HG02938 (cell line): Measurements from ENCODE around the gene PI4KA.
"Not testable (repeated sequence)": the region's sequence is repeated elsewhere in the genome, so short reads cannot be mapped to it uniquely, and the experiment has no call there.

Experiments used
- ATAC-seq: cut with Tn5 transposase; IDR thresholded peaks from one replicate; pipeline ENCODE4 v1.9.1; 2021; ENCODE audit warnings: mild to moderate bottlenecking, moderate library complexity; ENCODE audit not compliant: unreplicated experiment

PI4KA gene

GRCh38 chr22:20702175-20702545 lies 156.5 kb downstream of the PI4KA start:
- peak; percentile 11 for ATAC-seq

GRCh38 chr22:20701680-20702136 lies 156.9 kb downstream of the PI4KA start:
- ATAC-seq, result peak; percentile 19

- not testable (repeated sequence) for ATAC-seq
Observed at GRCh38 chr22:20700347-20700746, 158.3 kb downstream of the PI4KA start.

GRCh38 chr22:20699856-20700255 lies 158.8 kb downstream of the PI4KA start:
- not testable (repeated sequence) for ATAC-seq

- ATAC-seq, result not testable (repeated sequence)
Observed at GRCh38 chr22:20697481-20698113, 161.0 kb downstream of the PI4KA start.

- ATAC-seq, result not testable (repeated sequence)
Observed at GRCh38 chr22:20696056-20696455, 162.6 kb downstream of the PI4KA start.

- ATAC-seq, result not testable (repeated sequence)
Observed at GRCh38 chr22:20695205-20695604, 163.4 kb downstream of the PI4KA start.

- not testable (repeated sequence) for ATAC-seq
Observed at GRCh38 chr22:20694256-20694655, 164.4 kb downstream of the PI4KA start.

GRCh38 chr22:20692926-20693325 lies 165.7 kb downstream of the PI4KA start:
- not testable (repeated sequence) for ATAC-seq

- ATAC-seq, result not testable (repeated sequence)
Observed at GRCh38 chr22:20690586-20691317, 167.9 kb downstream of the PI4KA start.

GRCh38 chr22:20687356-20688172 lies 171.0 kb downstream of the PI4KA start:
- not testable (repeated sequence) for ATAC-seq

GRCh38 chr22:20685764-20686163 lies 172.8 kb downstream of the PI4KA start:
- not testable (repeated sequence) for ATAC-seq

- ATAC-seq, result not testable (repeated sequence)
Observed at GRCh38 chr22:20678792-20679435, 179.7 kb downstream of the PI4KA start.

GRCh38 chr22:20677684-20678242 lies 180.8 kb downstream of the PI4KA start:
- no peak for ATAC-seq

GRCh38 chr22:20675613-20676012 lies 183.0 kb downstream of the PI4KA start:
- ATAC-seq, result not testable (repeated sequence)

- ATAC-seq, result no peak
Observed at GRCh38 chr22:20674998-20675397, 183.6 kb downstream of the PI4KA start.

- ATAC-seq, result no peak
Observed at GRCh38 chr22:20673295-20674195, 185.1 kb downstream of the PI4KA start.

GRCh38 chr22:20672732-20673131 lies 185.9 kb downstream of the PI4KA start:
- ATAC-seq, result no peak

- no peak for ATAC-seq
Observed at GRCh38 chr22:20672082-20672424, 186.6 kb downstream of the PI4KA start.
